Measurements from ENCODE around the gene CBX7.

Gene CBX7

DNA sequence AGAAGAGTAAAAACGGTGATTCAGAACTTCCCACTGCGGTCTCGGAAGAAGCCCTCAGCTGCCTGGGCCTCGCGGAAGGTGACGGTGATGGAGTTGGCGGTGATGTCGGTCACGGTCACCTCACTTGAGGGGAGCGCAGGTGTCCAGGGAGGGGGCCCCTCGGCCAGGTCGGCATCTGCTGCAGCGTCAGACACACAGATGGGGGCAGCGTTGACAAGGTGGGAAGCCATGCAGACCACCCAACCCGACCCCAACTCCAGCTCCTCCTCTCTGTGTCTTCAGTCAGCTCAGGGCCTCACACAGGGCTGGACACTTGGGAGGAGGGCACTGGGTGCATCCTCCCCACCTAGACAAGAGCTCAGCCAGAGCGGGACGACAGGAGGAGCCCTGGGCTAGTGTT lies 18.6 kb downstream of the CBX7 start:
- no peak overlapping the region for H3K27ac Mint-ChIP-seq
- DNase-seq (no peak), ATAC-seq (replicated peaks) (no peak)
- no peaks in the 10 kb centered on the region for H3K9me3 Mint-ChIP-seq
- no peaks in the 10 kb centered on the region for H3K27me3 Mint-ChIP-seq
- H3K36me3 Mint-ChIP-seq (ENCODE audit: insufficient read depth), result peaks cover 15% of the 10 kb centered on the region
- H3K4me1 Mint-ChIP-seq (ENCODE audit: low read depth in 2 of 2), result peaks cover 1 to 7% of the 10 kb centered on the region in 2 donors
- no peak overlapping the region for H3K4me3 Mint-ChIP-seq

DNA sequence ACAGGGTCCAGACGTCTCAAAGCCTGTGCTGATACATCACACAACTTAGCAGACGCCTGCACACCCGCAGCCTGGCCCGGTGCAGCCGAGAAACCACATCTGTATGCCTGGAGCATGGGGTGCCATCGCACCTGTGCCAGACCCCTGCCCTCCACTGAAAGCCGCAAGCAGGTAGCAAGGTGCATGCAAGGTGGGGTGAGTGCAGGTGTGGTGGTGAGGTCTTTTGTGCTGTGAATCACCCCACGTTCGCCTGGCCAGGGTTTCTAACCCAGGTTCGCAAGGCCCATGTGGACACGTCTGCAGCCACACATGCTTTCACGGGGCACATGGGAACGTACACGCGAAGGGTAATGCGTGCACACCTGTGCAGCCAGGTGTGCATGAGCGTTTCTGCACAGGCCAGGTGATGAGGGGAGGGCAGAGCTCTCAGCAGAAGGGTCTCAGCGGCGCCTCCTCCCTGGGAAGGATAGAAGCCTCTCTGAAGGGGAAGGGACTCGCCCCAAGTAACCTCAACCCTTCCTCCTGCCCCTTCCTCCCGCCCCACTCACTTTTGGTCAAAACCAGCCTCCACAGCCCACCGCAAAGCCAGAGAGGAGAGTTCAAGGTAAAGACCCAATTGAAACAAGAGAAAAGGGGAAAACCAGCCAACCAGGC lies 19.5 kb downstream of the CBX7 start:
- H3K36me3 Mint-ChIP-seq (ENCODE audit: insufficient read depth), result peaks cover 8% of the 10 kb centered on the region

DNA sequence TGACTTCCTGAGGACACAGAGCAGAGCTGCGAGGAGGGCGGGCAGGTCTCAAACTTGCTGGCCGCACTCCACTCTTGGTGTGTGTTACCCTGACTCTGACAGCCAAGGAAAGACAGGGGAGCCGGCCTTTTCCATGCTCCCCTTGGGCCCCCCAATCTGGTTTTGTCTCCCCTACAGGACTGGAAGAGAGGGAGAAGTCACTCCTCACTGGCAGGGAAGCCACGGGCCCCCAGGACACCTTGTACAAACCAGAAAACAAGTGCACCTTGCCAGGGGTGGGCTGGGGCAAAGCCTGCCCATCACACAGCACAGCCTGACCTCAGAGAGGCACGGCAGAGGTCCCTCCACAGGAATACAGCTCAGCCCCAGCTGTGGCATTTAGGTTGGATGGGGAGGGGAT lies 20.2 kb downstream of the CBX7 start:
- Mint-ChIP-seq H3K9me3 (no peaks in the 10 kb centered on the region), H3K27me3 (no peaks in the 10 kb centered on the region), H3K4me1 (ENCODE audit: low read depth in 2 of 2) (peaks cover 1 to 7% of the 10 kb centered on the region in 2 donors), H3K36me3 (ENCODE audit: insufficient read depth) (peaks cover 7% of the 10 kb centered on the region), H3K4me3 (no peak overlapping the region), H3K27ac (peak overlapping the region; percentile 67 to 68)
- DNase-seq, result no peak
- no peak for ATAC-seq (replicated peaks)

More for the DNA sequence above, 19.5 kb downstream of the CBX7 start:
- ATAC-seq (replicated peaks) (no peak), DNase-seq (no peak)
- Mint-ChIP-seq H3K27ac (peak overlapping the region in 1 of 2 donors; percentile 68), H3K4me1 (ENCODE audit: low read depth in 2 of 2) (peaks cover 1 to 7% of the 10 kb centered on the region in 2 donors), H3K4me3 (no peak overlapping the region), H3K9me3 (no peaks in the 10 kb centered on the region), H3K27me3 (no peaks in the 10 kb centered on the region)

DNA sequence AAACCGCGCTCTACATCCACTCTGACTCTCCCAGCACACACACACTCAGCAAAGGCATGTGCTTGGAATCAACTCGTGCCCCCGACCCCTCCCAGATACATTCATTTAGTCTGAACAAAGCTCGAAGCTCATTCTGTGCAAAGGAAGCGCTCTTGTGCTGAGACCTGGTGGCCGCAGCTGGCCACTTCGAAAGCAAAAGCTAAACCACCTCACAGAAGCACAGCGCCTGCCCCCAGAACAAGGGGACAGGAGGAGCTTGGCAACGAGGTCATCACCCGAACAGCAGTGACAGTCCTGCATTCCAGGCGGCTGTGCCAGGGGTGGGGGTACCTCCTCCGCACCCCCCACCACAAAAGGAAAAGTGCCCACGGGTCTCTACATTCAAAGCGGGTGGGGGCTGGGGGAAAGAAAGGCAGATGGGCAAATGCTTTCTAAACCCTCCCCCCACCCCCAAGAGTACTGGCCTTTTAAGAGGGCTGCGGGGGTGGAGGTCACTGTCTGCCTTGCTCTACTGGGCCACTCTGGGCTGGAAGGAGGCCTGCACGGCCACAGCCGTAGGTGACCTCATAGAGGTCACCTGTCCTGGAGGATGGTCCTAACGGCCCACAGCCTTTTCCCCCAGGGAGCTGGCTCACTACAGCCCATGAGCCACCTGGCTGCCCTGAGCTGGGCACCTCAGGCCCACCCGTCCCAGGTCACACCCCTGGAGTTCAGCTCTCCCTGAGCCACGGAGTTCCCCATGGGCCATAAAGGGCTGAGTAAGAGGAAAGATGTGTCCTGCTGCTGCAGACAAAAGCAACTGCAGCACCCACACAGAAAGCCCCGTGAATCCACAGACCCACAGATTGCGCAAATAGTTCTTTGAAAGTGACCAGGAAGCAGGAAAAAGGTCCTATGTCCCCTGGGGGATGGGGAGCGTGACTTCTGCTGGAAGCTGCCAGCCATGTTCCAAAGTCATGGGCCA lies 21.3 kb downstream of the CBX7 start:
- Mint-ChIP-seq H3K9me3 (no peaks in the 10 kb centered on the region), H3K4me3 (no peak overlapping the region), H3K27me3 (no peaks in the 10 kb centered on the region), H3K4me1 (ENCODE audit: low read depth in 2 of 2) (peaks cover under 1 to 4% of the 10 kb centered on the region in 2 donors), H3K27ac (peak overlapping the region; percentile 61 to 67), H3K36me3 (ENCODE audit: insufficient read depth) (peaks cover 7% of the 10 kb centered on the region)
- ATAC-seq (replicated peaks) (no peak), DNase-seq (no peak)

DNA sequence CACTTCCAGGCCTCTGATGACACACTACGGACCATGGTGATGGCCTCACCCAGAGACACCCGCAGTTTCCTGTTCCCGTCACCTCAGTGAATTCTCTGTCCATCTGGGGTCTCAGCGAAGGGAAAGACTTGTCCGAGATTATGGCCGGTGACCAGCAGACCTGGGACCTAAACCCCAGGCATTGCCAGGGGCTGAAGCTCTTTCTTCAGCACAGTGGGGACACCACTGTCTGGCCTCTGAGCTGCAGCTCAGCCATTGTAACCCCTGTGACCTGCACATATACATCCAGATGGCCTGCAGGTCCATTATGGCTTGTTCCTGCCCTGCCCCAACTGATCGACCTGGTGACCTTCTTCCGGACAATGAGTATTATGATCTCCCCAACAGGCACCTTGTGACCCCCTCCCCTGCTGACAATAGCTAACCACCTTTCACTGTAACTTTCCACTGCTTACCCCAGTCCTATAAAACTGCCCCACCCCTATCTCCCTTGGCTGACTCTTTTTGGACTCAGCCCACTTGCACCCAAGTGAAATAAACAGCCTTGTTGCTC lies 22.3 kb downstream of the CBX7 start:
- H3K36me3 Mint-ChIP-seq (ENCODE audit: insufficient read depth), result peaks cover 7% of the 10 kb centered on the region
- no peaks in the 10 kb centered on the region for H3K27me3 Mint-ChIP-seq
- H3K4me3 Mint-ChIP-seq, result no peak overlapping the region
- H3K4me1 Mint-ChIP-seq (ENCODE audit: low read depth in 2 of 2), result peaks cover 0 to 4% of the 10 kb centered on the region in 2 donors
- ATAC-seq (replicated peaks) (no peak), DNase-seq (no peak)
- H3K9me3 Mint-ChIP-seq, result no peaks in the 10 kb centered on the region
- H3K27ac Mint-ChIP-seq, result peak overlapping the region in 1 of 2 donors; percentile 31

DNA sequence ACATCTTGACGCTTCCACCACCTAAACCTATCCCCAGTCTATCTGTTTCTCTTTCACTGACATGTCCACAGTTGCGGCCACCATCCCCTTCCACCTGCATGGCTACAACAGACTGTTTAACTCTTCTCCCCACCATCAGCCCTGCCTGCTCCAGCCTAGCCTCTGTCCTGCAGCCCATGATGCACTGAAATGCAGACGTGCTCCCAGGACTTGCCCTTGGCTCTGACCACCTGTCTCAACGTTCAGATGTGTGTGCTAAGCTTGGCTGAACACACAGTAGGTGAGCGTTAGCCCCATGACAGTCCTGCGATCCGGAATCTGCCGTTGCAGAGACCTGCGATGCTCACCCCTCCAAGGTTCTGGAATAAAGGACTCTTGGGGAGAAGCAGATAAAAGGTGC lies 22.7 kb downstream of the CBX7 start:
- ATAC-seq (replicated peaks), result no peak
- Mint-ChIP-seq H3K36me3 (ENCODE audit: insufficient read depth) (peaks cover 7% of the 10 kb centered on the region), H3K27ac (peak overlapping the region in 1 of 2 donors; percentile 31), H3K4me1 (ENCODE audit: low read depth in 2 of 2) (peaks cover 0 to 4% of the 10 kb centered on the region in 2 donors), H3K4me3 (no peak overlapping the region), H3K27me3 (no peaks in the 10 kb centered on the region), H3K9me3 (no peaks in the 10 kb centered on the region)
- no peak for DNase-seq

DNA sequence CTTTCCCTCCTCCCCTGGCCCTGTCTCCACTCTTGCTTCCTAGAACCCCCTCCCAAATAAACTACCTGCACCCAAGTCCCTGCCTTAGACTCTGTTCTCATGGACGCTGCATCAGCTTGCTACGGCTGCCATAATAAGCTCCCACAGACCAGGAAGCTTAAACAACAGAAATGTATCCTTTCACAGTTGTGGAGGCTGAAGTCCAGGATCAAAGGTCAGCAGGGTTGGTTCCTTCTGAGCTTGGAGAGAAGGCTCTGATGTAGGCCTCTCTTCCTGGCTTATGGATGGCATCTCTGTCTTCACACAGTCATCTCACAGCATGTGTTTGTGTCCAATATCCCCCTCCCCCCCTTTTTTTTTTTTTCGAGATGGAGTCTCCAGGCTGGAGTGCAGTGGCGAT lies 23.4 kb downstream of the CBX7 start:
- ATAC-seq (replicated peaks) (no peak), DNase-seq (no peak)
- Mint-ChIP-seq H3K9me3 (no peaks in the 10 kb centered on the region), H3K27me3 (no peaks in the 10 kb centered on the region), H3K4me1 (ENCODE audit: low read depth in 2 of 2) (peaks cover 0 to 4% of the 10 kb centered on the region in 2 donors), H3K4me3 (no peak overlapping the region), H3K36me3 (ENCODE audit: insufficient read depth) (peaks cover 7% of the 10 kb centered on the region), H3K27ac (peak overlapping the region; percentile 13 to 38)

DNA sequence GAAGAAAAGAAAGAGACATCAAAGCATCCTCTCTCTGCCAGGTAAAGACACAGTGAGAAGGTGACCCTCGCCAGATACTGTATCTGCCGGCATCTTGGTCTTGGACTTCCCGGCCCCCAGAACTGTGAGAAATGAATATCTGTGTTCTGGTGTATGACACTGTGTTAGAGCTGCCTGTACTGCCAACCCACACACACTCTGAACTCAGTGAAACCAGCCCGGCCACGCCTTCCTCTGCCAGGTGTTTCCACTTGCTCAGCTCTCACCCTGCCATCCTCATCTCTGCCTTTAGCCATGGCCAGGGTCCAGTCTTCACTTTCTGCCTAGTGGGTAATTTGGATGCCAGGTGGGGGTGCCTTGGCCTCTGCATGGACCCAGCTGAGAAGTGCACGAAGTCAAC lies 24.0 kb downstream of the CBX7 start:
- Mint-ChIP-seq H3K27me3 (no peaks in the 10 kb centered on the region), H3K36me3 (ENCODE audit: insufficient read depth) (peaks cover 7% of the 10 kb centered on the region), H3K4me3 (no peak overlapping the region), H3K27ac (no peak overlapping the region), H3K4me1 (ENCODE audit: low read depth in 2 of 2) (peaks cover 0 to 4% of the 10 kb centered on the region in 2 donors), H3K9me3 (no peaks in the 10 kb centered on the region)
- ATAC-seq (replicated peaks), result no peak
- no peak for DNase-seq

DNA sequence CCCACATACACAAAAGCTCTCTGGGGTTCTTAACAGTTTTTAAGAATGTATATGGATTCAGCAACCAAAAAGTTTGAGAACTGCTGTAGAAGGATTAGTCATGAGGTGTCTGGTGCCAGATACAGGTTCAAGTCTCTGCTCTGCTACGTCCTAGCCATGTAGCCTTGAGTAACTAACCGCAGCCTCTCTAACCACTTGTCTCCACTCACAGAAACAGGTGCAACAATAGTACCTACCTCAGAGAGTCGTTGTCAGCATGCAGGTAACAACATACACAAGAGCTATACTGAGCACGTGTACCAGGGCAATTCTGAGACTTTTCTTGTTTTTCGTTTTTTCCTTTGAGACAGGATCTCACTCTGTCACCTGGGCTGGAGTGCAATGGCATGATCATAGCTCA lies 26.9 kb downstream of the CBX7 start:
- Mint-ChIP-seq H3K9me3 (no peaks in the 10 kb centered on the region), H3K4me3 (no peak overlapping the region), H3K27me3 (no peaks in the 10 kb centered on the region), H3K4me1 (ENCODE audit: low read depth in 2 of 2) (peaks cover 7 to 16% of the 10 kb centered on the region in 2 donors), H3K36me3 (ENCODE audit: insufficient read depth) (peaks cover 6% of the 10 kb centered on the region), H3K27ac (no peak overlapping the region)
- no peak for ATAC-seq (replicated peaks)
- DNase-seq, result no peak

DNA sequence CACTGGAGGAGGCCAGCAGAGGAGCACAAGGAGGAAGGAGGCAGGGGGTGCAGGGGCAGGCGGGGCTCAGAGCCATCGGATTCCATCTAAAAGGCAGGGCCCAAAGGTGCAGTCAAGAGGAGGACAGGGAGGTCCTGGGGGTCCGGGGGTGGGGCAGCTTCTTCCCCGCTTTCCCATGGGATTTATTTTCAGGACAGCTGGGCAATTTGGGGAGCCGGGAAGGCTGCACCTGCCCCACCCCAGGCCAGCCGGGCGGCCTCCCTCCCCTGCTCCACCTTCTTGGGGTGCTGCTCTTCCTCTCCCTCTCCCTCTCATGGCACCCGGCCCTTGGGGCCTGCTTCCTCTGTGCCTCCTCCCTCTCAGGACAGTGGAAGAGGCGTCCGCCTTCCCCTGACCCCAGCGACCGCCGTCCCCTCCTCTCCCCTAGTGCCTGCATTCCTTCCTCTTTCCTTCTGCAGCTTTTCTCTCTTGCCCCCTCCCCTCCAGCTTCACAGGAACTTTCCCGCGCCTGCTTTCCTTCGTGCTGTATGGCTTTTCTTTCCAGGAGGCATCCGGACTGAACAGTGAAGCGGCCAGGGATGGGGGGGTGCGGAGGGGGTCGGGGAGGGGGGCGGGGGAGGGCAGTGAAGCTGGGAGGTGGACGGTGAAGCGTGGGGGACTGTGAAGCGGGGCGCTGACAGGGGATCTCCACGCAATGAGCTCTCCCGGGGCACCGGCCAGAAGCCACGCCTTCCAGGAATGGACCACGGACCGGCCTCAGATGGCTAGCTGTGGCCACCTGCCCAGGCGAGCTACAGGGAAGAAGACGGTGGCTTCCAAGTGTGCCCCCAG lies 28.5 kb downstream of the CBX7 start:
- Mint-ChIP-seq H3K4me1 (ENCODE audit: low read depth in 2 of 2) (peaks cover 7 to 23% of the 10 kb centered on the region in 2 donors), H3K9me3 (no peaks in the 10 kb centered on the region), H3K27ac (no peak overlapping the region), H3K27me3 (no peaks in the 10 kb centered on the region), H3K36me3 (ENCODE audit: insufficient read depth) (peaks cover 6% of the 10 kb centered on the region), H3K4me3 (no peak overlapping the region)
- ATAC-seq (replicated peaks) (no peak), DNase-seq (no peak)

DNA sequence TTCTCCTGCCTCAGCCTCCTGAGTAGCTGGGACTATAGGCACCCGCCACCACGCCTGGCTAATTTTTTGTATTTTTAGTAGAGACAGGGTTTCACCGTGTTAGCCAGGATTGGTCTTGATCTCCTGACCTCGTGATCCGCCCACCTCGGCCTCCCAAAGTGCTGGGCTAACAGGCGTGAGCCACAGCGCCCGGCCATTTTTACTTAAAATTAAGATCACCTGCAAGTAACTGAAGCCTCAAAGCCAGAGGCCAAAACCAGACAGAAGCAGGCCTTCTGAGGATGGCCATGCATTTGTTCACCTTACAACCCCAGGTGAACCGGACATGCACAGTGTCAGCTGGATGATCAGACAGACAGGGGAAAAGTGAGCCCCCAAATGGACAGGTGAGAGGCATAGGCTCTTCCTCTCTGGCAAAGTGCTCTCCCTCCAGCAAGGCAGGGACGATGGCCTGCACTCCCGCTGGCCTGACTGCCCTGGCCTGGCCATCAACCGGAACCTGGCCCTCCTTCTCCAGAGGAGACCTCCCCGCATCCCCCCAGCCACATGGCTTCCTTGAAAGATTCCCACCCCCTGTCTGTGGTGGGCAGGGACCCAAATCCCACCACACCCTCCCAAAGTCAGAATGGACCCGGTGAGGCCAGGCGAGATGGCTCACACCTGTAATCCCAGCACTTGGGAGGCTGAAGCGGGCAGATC lies 29.6 kb downstream of the CBX7 start:
- no peak for DNase-seq

DNA sequence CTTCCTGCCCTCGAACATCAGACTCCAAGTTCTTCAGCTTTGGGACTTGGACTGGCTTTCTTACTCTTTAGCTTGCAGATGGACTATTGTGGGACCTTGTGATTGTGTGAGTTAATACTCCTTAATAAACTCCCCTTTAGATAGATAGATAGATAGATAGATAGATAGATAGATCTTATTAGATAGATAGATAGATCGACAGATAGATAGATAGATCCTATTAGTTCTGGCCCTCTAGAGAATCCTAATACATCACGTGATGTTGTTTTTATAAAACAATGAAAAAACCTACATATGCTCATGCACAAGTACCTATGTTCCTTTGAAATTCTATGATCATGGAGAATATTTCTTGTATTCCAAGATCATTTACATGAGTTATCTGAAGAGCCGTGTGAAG lies 31.5 kb downstream of the CBX7 start:
- Mint-ChIP-seq H3K27me3 (no peaks in the 10 kb centered on the region), H3K9me3 (no peaks in the 10 kb centered on the region), H3K27ac (peak overlapping the region; percentile 59 to 78), H3K4me1 (ENCODE audit: low read depth in 2 of 2) (peaks cover 23 to 48% of the 10 kb centered on the region in 2 donors), H3K36me3 (ENCODE audit: insufficient read depth) (peaks cover 23% of the 10 kb centered on the region), H3K4me3 (no peak overlapping the region)
- no peak for DNase-seq
- ATAC-seq (replicated peaks), result no peak

More for the DNA sequence above, 29.6 kb downstream of the CBX7 start:
- Mint-ChIP-seq H3K4me1 (ENCODE audit: low read depth in 2 of 2) (peaks cover 12 to 31% of the 10 kb centered on the region in 2 donors), H3K27me3 (no peaks in the 10 kb centered on the region), H3K4me3 (no peak overlapping the region), H3K27ac (no peak overlapping the region), H3K9me3 (no peaks in the 10 kb centered on the region), H3K36me3 (ENCODE audit: insufficient read depth) (peaks cover 12% of the 10 kb centered on the region)
- ATAC-seq (replicated peaks), result no peak
